HG02870 (cell line): Measurements from ENCODE around the gene TRIP10.
"Not testable (repeated sequence)": the region's sequence is repeated elsewhere in the genome, so short reads cannot be mapped to it uniquely, and the experiment has no call there.

Experiments
- ATAC-seq: cut with Tn5 transposase; IDR thresholded peaks from one replicate; pipeline ENCODE4 v1.9.1; 2021; ENCODE audit warnings: mild to moderate bottlenecking, moderate library complexity; ENCODE audit not compliant: unreplicated experiment

TRIP10 gene

DNA sequence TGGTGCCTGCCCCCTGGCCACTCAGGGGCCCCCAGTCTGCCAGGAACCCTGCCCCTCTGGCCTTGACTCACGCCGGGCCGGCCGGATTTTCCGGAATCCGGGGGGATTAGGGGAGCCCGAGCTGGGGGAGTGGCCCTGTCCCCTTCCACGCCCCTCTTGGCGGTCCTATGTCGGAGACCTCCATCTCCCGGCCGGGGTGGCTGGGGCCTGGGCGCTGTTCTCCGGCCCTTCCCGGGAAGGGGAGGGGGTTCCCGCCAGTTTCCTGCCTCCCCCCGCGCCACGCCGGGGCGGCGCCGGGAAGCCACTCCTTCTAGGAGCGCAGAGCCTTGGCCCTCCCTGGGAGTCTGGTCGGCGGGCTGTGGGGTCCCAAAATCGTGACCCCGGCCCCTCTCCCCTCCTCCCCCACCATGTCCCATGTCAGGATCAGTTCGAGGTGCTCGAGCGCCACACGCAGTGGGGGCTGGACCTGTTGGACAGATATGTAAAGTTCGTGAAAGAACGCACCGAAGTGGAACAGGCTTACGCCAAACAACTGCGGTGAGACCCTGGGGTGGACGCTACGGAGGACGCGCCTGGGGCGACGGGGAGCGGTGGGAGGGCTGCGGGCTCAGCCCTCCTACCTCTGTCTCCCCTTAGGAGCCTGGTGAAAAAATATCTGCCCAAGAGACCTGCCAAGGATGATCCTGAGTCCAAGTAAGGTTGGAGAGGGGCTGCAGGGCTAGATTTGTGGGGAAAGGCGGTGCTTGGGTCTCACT lies 1.3 kb downstream of the TRIP10 start:
- no peak for ATAC-seq

DNA sequence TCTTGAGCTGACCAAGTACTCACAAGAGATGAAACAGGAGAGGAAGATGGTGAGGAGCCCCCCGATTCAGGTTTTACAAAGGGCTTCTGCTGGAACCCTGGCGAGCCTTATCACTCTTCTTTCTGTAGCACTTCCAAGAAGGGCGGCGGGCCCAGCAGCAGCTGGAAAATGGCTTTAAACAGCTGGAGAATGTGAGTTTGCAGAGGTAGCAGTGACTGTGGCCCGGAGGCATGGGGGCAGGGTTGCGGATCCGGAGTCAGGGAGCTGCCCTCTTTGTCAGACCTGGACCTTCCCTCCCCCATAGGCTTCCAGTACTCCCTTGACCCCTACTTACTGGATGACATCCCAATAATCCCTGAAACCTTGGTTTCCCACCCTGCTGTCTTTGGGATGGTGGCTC lies 3.6 kb downstream of the TRIP10 start:
- ATAC-seq = no peak

DNA sequence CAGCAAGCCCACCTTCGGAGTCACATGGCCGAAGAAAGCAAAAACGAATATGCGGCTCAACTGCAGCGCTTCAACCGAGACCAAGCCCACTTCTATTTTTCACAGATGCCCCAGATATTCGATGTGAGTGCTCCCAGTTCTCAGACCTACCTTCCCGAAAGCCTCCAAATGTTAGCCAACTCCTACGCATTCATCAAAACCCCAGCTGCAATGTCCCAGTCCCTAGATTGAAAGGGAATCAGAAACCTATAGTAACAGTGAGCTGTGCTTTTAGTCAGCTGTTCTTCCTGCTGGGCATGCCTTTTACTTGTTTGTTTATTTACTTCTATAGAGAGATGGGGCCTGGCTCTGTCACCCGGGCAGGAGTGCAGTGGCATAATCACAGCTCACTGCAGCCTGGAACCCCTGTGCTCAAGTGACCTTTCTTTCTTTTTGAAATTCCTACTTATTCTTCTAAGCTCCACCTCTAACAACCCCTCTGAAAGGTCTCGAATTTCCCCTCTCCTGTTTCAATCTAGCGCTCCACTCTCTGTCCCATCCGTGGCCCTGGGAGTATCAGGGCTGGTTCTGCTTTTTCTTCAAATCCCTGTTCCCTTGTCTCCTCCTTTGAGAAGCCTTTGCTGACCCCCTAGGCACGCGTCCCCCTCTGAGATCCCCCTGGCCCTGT lies 4.4 kb downstream of the TRIP10 start:
- ATAC-seq = no peak

DNA sequence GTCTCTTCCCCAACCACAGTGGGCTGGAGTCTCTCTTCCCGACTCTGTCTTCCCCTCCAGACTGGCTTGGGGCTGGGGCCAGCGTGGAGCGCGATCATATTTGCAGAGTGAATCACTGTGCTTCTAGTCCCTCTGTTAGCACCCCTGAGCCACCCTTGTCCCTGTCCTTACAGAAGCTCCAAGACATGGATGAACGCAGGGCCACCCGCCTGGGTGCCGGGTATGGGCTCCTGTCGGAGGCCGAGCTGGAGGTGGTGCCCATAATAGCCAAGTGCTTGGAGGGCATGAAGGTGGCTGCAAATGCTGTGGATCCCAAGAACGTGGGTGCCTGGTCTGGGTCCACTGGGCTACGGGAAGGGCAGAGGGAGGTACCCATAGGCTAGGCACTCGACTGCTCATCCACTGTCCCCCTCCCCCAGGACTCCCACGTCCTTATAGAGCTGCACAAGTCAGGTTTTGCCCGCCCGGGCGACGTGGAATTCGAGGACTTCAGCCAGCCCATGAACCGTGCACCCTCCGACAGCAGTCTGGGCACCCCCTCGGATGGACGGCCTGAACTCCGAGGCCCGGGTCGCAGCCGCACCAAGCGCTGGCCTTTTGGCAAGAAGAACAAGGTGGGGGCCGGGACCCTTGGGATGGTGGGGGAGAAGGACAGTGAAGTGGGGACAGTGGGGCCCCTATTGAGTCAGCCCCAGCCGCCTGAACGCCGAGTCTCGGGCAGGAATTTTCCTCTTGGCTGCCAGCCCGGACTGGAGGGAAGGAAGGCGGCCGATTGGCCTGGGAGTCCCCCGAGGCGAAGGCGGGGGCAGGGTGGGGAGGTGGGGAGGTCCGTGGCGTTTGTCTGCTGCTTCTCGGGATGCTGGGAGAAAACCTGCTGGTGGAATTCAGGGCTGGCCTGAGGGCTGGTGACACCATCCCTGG lies 5.2 kb downstream of the TRIP10 start:
- ATAC-seq = no peak

DNA sequence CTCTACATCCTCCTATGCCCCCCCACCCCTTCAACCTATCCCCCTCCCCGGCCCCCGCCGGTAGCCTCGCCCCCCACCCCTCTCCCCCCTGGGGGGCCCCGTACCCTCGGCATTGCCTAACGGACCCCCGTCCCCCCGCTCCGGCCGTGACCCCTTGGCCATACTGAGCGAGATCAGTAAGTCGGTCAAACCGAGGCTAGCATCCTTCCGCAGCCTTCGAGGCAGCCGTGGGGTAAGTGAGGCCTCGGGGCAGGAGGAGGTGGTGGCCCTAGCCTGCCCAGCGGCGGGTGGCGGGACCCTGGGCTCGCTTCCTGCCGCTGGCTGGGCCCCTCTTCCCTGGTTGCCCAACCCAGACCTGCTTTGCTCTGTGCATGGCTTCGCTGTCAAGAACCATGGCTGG lies 6.5 kb downstream of the TRIP10 start:
- ATAC-seq = no peak

DNA sequence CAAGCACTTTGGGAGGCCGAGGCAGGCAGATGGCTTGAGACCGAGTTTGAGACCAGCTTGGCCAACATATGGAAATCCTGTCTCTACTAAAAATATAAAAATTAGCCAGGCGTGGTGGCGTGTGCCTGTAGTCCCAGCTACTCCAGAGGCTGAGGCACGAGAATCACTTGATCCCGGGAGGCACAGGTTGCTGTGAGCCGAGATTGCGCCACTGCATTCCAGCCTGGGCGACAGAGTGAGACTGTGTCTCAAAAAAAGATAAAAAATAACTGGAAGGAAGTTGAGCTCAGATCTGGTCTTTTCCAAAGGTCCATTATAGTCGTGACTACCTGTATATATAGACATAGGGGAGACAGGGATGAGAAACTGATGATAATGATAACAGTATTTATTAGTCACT lies 9.1 kb downstream of the TRIP10 start:
- not testable (repeated sequence) for ATAC-seq

DNA sequence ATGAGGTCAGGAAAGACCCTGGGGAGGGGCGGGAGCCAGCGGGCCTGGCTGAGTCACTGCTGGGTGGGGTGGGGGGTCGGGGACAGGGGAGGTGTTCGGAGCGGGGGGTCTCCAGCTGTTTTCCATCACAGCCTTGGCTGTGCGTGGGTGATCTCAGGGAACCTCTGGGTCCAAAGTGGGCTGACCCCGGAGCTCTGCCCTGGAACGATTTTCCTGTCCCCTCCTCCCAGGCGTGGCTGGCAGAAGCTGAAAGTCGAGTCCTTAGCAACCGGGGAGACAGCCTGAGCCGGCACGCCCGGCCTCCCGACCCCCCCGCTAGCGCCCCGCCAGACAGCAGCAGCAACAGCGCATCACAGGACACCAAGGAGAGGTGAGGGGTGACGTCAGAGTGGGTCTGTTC lies 10.6 kb downstream of the TRIP10 start:
- no peak for ATAC-seq

DNA sequence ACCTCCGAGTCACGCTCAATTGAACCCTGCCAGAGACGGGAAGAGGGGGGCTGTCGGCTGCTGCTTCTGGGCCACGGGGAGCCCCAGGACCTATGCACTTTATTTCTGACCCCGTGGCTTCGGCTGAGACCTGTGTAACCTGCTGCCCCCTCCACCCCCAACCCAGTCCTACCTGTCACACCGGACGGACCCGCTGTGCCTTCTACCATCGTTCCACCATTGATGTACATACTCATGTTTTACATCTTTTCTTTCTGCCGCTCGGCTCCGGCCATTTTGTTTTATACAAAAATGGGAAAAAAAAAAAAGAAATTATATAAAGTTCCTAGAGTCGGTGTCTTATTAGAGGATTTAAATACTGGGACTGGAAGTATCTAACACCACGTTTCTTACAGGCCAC lies 11.7 kb downstream of the TRIP10 start:
- no peak for ATAC-seq

DNA sequence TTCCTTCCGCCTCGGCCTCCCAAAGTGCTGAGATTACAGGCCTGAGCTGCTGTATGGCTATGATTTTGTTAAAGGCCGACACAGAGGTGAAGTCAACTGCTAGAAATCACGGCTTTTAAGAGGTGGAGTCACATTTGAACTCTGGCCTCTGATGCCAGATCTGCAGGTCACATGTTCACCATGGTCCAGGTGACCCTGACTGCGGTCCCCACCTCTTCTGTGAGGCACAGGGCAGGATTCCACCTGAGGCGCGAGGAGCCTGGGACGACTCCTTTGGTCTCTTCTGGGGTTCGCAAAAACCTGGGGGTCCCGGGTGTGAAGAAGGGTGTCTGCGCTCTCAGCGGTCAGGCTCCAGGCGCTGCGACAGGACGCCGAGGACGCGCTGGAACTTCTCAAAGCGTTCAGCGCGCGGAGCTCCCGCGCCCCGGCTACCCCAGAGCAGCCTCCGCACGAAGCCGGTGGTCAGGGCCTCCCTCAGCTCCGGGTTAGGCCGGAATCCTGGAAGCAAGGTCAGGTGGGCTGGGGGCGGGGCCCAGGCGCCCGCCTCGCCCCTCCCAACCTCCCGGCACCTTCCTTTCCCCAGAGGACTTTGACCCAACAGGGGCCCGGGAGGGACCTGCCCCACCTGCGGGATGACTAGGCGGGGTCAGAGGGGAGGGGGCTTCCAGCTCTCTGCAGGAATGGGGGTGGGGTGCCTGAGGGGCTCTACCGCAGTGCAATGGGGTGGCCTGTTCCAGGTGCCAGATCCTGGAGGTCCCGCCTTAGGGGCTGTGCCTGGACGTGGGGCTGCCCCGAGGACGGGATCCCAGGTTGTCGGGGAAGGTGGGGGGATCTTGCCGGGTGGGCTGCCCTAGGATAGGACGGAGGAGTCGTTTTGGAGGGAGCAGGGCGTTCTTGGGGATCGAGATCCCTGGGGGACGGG lies 13.0 kb downstream of the TRIP10 start:
- ATAC-seq = no peak

DNA sequence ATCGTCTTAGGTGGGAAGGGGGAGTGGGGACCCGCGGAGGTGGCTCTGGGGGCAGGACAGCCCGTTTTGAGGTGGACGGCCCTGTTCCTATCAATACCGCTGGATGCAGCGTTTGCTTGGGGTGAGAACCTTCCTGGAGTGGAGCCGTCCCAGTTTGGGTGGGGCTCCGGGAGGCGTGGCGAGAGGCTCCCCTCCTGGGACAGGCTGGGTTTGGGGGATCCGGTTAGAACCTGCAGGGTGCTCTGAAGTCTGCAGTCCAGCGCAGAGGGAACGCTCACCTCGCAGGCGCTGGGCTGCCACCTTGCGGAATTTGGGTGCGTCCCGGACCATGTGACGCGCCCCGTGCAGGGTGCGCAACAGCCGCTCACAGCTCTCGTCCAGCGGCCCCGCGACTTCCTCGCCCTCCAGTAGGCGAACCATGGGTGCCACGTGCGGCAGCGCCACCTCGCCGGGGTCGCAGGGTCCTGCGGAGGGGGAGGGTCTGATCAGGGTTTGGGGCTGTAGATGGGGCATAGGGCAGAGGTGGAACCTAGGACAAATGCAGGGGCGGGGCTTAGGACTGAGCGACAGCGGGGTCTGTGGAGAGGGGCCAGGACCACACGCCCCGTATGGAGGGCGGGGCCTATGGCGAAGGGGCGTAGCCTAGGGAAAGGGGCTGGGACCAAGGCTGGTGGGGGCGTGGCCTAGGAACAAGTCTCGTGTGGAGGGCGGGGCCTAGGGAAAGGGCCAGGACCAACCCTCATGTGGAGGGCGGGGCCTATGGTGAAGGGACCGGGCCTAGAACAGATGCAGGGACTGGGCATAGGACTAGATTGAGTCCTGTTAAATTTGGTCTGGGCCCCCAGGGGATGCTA lies 13.9 kb downstream of the TRIP10 start:
- peak; percentile 63 for ATAC-seq

DNA sequence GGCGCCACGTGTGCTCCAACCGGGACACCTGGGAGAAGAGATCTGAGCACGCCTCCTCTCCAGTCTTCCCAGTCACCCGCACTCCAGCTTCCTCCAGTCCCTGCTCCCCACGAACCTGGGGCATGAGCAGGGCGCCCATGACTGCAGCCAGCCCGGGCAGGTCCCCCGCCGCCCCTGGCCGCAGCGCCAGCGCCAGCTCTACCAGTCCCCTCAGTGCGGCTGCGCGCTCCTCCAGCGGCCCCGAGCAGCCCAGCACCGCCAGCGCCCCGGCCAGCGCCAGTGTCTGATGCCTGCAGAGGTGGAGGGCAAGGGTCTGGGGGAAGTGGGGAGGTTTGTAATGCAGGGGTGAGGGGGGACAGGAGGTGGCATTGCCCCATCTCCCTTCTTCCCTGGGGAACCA lies 14.7 kb downstream of the TRIP10 start:
- ATAC-seq = no peak

DNA sequence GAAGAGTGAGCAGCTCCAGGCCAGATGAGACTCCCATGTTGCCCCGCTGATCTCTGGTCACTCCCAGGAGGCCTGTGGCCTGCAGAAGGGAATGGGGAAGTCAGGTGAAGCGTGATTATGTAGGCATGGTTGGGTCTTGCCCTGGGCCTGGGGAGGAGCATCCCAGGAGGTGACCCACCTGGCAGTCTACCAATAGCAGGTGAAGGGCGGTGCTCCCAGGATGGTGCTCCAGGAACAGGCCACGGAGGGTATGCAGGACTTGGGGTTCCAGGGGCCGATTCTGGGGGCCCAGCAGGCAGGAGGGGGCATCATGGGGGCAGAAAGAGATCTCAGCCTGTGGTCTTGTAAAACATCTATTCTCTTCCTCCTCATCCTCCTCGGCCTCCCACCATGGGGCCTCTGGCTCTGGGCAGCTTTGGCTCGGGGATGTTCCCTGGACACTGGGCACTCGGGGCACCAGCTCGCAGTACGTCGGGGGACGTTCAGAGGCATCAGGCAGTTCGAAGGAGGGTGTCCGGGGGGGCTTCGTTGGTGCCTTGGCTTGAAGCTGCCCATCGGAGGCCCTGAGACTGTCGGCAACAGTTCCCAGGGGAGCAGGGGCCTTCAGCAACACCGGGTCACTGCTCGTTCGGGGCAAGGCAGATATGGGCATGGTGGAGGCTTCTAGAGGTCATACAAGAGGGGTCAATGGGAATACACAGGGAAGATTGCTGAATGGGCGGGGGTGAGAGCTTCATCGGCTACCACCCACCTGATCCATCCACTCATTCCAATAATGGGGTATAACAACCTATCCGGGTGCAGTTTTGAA lies 15.4 kb downstream of the TRIP10 start:
- ATAC-seq = no peak

DNA sequence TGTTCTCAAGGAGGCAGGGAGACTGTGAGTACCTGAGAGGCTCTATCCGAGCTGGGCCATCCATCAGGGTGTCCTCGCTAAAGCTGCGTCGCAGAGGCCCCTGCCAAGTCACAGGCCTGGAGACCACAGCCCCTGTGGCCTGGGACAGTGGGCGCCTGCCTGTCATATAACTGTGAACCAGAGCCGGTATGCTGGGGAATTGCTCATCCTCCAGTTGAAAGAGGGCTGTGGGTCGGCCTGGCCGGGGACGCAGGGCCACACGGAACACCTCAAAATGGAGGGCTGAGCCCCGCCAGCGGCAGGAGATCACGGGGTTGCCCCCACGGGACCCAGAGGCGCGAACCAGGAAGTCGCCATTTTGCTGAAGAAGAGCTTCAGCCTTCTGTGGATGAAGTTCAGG lies 21.1 kb downstream of the TRIP10 start:
- no peak for ATAC-seq

DNA sequence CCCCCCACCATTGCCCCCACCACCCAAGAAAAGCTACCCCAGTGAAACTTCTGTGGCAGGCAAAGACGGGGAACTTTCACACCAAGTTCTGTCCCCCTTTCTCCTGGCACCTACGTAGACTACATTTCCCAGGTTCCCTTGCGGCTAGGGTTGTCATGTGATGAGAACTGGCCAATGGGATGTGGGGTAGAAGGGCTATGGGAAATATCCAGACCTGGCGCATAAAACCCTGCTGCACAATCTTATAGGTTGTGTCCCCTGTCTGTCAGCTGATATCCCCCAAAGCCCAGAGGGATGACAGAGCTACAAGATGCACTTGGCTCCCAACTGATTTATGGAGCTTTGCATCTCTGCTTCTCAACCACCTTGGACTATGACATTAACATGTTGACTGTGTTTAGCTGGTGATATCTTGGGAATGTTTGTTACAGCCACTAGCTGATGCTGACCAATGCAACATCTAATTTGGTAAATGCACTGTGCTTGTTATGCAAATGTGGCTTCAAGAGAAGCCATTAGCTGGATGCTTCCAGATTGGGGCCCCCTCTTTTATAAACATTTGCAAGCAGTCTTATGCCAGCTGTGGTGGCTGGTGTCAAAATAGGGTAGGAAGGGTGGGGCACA lies 21.7 kb downstream of the TRIP10 start:
- no peak for ATAC-seq

DNA sequence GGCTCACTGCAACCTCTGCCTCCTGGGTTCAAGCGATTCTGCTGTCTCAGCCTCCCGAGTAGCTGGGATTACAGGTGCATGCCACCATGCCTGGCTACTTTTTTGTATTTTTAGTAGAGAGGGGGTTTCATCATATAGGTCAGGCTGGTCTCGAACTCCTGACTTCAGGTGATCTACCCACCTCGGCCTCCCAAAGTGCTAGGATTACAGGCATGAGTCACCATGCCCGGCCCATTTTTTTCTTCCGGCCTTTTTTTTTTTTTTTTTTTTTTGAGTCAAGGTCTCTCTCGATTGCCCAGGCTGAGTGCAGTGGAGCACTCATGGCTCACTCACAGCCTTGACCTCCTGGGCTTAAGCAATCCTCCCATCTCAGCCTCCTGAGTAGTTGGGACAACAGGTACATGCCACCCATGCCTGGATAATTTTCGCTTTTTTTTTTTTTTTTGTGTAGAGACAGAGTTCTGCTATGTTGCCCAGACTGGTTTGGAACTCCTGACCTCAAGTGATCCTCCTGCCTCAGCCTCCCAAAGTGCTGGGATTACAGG lies 22.8 kb downstream of the TRIP10 start:
- not testable (repeated sequence) for ATAC-seq

DNA sequence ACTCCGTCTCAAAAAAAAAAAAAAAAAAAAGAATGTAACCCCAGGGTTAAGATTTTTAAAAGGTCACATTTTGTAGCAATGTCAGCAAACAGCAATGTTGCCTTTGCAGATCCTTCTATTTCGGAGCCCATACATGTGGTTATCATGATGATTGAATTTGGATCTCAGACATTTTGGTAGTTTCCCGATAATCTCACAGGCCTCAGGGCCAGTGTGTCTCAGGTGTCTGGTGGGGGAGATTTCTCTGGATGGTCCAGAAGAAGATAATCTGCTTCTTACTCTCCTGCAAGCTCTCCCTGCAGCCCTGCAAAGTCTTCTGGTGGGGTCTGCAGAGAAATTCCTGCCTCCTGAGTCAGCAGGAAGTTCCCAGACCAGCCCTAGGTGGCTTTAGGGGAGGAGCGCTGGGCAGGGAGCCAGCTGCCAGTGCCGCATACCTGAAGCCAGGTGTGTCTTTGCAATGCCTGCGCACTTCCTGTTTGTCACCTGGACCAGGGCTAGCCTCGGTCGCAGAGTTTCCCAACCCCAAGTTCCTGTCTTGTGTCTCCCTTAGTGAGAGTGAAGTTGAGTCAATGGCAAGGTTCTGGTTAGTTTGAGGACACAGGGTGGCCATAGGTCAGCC lies 26.4 kb downstream of the TRIP10 start:
- ATAC-seq = no peak

DNA sequence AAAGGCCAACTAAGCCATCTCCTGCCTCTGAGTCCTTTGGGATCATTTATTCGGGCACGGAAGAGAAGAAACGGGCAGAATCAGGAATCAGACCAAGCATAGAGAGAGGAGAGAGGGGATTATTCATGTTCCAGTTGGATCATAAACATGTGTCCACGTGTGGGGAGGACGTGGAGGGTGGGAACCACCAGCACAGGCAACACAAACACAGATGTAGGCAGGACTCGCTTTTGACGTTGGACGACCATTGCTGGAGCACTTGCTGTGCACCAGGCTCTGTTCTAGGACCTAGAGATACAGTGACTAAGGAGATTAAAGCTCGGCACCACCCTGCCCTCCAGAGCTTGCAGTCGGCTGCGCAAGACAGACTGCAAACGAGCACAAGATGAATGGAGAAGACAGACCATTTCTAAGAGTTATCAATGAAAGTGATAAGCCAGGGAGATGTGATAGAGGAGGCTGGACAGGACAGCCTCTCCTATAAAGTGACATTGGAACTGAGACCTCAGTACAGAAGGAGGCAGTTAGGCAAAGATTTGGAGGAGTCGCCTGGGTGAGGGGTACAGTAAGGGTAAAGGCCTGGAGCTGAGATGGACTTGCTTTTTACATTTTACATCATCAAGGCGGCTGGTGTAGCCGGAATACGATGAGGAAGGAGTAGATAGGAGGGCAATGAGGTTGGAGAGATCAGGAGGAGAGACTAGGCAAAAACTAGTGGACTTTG lies 27.0 kb downstream of the TRIP10 start:
- no peak for ATAC-seq
